MM.1S (cell line): ENCODE data around the gene PLA2G4F.

Source experiments
- EZH2 ChIP-seq: fragments of 300-600 bp; sonication (generic); optimal IDR thresholded peaks from 2 replicates; pipeline ENCODE3; 2017; ENCODE audit warnings: low read depth, mild to moderate bottlenecking, antibody characterized with exemption, low read length, mixed read lengths
- EZH2phosphoT487 ChIP-seq: fragments of 300-600 bp; sonication (generic); IDR thresholded peaks from 2 replicates; pipeline ENCODE4 v1.6.1; 2018; ENCODE audit warnings: antibody characterized with exemption, low read length
- TF ChIP-seq, protein P1 (sequence below): fragments of 300-600 bp; sonication (generic); IDR thresholded peaks from 2 replicates; pipeline ENCODE4 v1.5.1; 2016; ENCODE audit warnings: antibody characterized with exemption, low read length, mixed read lengths

DNA sequence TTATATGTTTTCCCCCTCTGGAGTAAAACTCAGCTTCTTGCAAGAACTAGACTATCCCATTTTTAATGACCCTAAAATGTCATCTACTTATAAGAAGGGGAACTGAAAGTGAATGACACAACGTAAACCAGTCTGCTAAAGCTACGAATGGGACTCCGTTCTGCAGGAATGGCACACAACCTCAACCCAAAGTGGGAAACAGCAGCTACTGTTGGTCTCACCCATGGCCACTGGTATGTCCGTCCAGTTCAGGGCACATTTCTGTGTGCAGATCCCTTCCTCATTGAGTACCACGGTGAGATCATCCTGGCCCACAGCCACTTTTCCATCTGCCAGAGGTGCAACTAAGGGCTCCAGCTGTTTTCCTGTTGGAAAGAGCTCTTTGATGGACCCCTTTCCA lies 27.9 kb upstream of the PLA2G4F start:
- TF ChIP-seq, protein P1, sequence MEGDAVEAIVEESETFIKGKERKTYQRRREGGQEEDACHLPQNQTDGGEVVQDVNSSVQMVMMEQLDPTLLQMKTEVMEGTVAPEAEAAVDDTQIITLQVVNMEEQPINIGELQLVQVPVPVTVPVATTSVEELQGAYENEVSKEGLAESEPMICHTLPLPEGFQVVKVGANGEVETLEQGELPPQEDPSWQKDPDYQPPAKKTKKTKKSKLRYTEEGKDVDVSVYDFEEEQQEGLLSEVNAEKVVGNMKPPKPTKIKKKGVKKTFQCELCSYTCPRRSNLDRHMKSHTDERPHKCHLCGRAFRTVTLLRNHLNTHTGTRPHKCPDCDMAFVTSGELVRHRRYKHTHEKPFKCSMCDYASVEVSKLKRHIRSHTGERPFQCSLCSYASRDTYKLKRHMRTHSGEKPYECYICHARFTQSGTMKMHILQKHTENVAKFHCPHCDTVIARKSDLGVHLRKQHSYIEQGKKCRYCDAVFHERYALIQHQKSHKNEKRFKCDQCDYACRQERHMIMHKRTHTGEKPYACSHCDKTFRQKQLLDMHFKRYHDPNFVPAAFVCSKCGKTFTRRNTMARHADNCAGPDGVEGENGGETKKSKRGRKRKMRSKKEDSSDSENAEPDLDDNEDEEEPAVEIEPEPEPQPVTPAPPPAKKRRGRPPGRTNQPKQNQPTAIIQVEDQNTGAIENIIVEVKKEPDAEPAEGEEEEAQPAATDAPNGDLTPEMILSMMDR: no peak
- TF ChIP-seq EZH2: no peak
- TF ChIP-seq EZH2phosphoT487: no peak
